HEK293 (cell line): ENCODE data around the gene LY6G5C.

Source experiments
- CTCF ChIP-seq: fragments of 450-650 bp; formaldehyde crosslinking; IDR thresholded peaks from 2 replicates; pipeline ENCODE4 v1.5.1; 2016; ENCODE audit warnings: missing biosample characterization, missing genetic modification characterization
- PRDM1 ChIP-seq: fragments of 450-650 bp; formaldehyde crosslinking; IDR thresholded peaks from 2 replicates; pipeline ENCODE4; 2016; ENCODE audit warnings: missing biosample characterization, missing genetic modification characterization
- PRDM4 ChIP-seq: fragments of 450-650 bp; formaldehyde crosslinking; IDR thresholded peaks from 2 replicates; pipeline ENCODE4 v1.5.1; 2017; ENCODE audit warnings: missing biosample characterization, missing genetic modification characterization
- REST ChIP-seq: fragments of 450-650 bp; formaldehyde crosslinking; IDR thresholded peaks from 2 replicates; pipeline ENCODE4 v1.5.1; 2016; ENCODE audit warnings: missing biosample characterization, missing genetic modification characterization
- SP2 ChIP-seq: fragments of 450-650 bp; formaldehyde crosslinking; IDR thresholded peaks from 2 replicates; pipeline ENCODE4 v1.5.1; 2016; ENCODE audit warnings: missing biosample characterization, missing genetic modification characterization
- ZNF146 ChIP-seq: fragments of 450-650 bp; formaldehyde crosslinking; IDR thresholded peaks from 2 replicates; pipeline ENCODE4 v1.5.1; 2016; ENCODE audit warnings: missing biosample characterization, missing genetic modification characterization
- ZNF23 ChIP-seq: fragments of 450-650 bp; formaldehyde crosslinking; IDR thresholded peaks from 2 replicates; pipeline ENCODE4 v1.5.1; 2016; ENCODE audit warnings: missing biosample characterization, missing genetic modification characterization, borderline replicate concordance
- ZNF274 ChIP-seq, 2 experiments: fragments of 200-500 bp in 1 of 2; fragments of 450-650 bp in 1 of 2; sonication (Bioruptor generic) in 1 of 2; formaldehyde crosslinking in 1 of 2; IDR thresholded peaks; 2 replicates each; pipeline versions ENCODE4 v1.5.1 to v1.6.1; 2014 to 2016; ENCODE audit warnings: borderline replicate concordance in 1 of 2, inconsistent platforms in 1 of 2, low read length in 1 of 2, missing biosample characterization in 1 of 2, missing genetic modification characterization in 1 of 2
- ZNF488 ChIP-seq: fragments of 450-650 bp; formaldehyde crosslinking; IDR thresholded peaks from 2 replicates; pipeline ENCODE4 v1.5.1; 2016; ENCODE audit warnings: missing biosample characterization, missing genetic modification characterization
- ZNF558 ChIP-seq: fragments of 450-650 bp; formaldehyde crosslinking; IDR thresholded peaks from 2 replicates; pipeline ENCODE4 v1.5.1; 2016; ENCODE audit warnings: missing biosample characterization, missing genetic modification characterization
- ZNF623 ChIP-seq: fragments of 450-650 bp; formaldehyde crosslinking; IDR thresholded peaks from 2 replicates; pipeline ENCODE4 v1.5.1; 2016; ENCODE audit warnings: missing biosample characterization, missing genetic modification characterization
- ZNF791 ChIP-seq: fragments of 450-650 bp; formaldehyde crosslinking; IDR thresholded peaks from 2 replicates; pipeline ENCODE4 v1.5.1; 2016; ENCODE audit warnings: missing biosample characterization, missing genetic modification characterization

GRCh38 chr6:31640612-31641011 lies 40.3 kb downstream of the LY6G5C start:
- TF ChIP-seq CTCF (tag by site-specific recombination) = no peak
- no peak for TF ChIP-seq ZNF488 (tag by site-specific recombination)
- TF ChIP-seq ZNF274 (IDR thresholded peaks at IDR 0.05; ENCODE audit: low read length) = no peak
- no peak for TF ChIP-seq ZNF274 (tag by site-specific recombination; IDR thresholded peaks at IDR 0.05; ENCODE audit: borderline replicate concordance)
- TF ChIP-seq ZNF146 = no peak
- no peak for TF ChIP-seq SP2
- TF ChIP-seq ZNF791 (tag by site-specific recombination) = no peak
- no peak for TF ChIP-seq ZNF623 (tag by site-specific recombination)
- TF ChIP-seq PRDM4 = no peak
- no peak for TF ChIP-seq REST (tag by site-specific recombination)
- TF ChIP-seq PRDM1 (tag by site-specific recombination) = no peak
- no peak for TF ChIP-seq ZNF23 (tag by site-specific recombination)
- no peak for TF ChIP-seq ZNF558
